ENCODE measurements around the gene ABCB11.

The ABCB11 gene

DNA sequence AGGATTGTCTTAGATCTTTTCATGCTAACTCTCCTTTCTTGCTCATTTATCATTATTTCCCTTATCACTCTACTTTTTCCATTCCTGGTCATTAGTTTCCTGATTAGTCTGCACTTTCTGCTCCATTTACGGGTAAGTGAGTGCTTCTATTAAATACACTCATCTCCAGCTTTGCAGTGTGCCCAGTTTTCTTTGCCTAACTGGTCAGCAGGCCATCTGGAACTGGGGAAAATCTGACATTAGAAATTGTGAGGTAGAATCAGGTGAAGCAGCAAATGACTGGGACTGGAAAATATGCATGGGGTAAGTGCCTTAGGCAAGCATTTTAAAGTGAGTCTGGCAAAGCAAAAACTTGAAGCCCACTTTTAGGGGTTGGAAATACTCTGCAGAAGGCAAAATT, 100.9 kb downstream of the ABCB11 start:
- Histone ChIP-seq H3K4me1 (no peaks in the 10 kb centered on the region), H3K27me3 (ENCODE audit: control insufficient read depth, insufficient read depth, low read length) (no peaks in the 10 kb centered on the region), H3K36me3 (ENCODE audit: control insufficient read depth, insufficient read depth, low read length) (no peaks in the 10 kb centered on the region), H3K9ac (no peak overlapping the region), H3K27ac (no peak overlapping the region), H3K9me3 (ENCODE audit: control insufficient read depth, low read length) (no peaks in the 10 kb centered on the region), H3K4me3 (ENCODE audit: low read depth, low read length) (no peak overlapping the region), H3K4me2 (ENCODE audit: low read length) (no peak overlapping the region), H2AFZ (no peak overlapping the region), H3K79me2 (no peaks in the 10 kb centered on the region)
- TF ChIP-seq, protein P1, sequence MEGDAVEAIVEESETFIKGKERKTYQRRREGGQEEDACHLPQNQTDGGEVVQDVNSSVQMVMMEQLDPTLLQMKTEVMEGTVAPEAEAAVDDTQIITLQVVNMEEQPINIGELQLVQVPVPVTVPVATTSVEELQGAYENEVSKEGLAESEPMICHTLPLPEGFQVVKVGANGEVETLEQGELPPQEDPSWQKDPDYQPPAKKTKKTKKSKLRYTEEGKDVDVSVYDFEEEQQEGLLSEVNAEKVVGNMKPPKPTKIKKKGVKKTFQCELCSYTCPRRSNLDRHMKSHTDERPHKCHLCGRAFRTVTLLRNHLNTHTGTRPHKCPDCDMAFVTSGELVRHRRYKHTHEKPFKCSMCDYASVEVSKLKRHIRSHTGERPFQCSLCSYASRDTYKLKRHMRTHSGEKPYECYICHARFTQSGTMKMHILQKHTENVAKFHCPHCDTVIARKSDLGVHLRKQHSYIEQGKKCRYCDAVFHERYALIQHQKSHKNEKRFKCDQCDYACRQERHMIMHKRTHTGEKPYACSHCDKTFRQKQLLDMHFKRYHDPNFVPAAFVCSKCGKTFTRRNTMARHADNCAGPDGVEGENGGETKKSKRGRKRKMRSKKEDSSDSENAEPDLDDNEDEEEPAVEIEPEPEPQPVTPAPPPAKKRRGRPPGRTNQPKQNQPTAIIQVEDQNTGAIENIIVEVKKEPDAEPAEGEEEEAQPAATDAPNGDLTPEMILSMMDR (IDR thresholded peaks at IDR 0.05) = no peak

DNA sequence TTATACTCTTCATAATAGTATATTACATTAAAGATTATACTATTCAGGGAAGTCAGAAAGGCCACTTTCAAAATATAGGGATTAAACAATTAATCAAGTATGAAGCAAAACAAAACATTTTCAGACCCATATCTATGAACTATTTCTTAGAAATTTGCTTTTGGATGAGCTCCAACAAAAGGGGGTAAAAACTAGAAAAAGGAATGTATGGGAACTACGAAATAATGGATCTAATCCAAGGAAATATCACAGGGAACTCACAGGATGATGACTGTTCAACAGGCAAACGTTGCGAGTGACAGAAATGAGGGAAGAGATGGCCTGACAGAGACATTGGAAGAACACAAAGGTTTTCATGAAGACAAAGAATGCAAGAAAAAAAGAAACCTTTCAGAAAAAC, 102.1 kb downstream of the ABCB11 start:
- no peak overlapping the region for H3K27ac ChIP-seq
- H3K9me3 ChIP-seq (ENCODE audit: control insufficient read depth, low read length) = no peaks in the 10 kb centered on the region
- H3K27me3 ChIP-seq (ENCODE audit: control insufficient read depth, insufficient read depth, low read length) = no peaks in the 10 kb centered on the region
- TF ChIP-seq, protein P1 (IDR thresholded peaks at IDR 0.05) = no peak
- no peak overlapping the region for H3K4me2 ChIP-seq (ENCODE audit: low read length)
- no peak overlapping the region for H3K4me3 ChIP-seq (ENCODE audit: low read depth, low read length)
- no peaks in the 10 kb centered on the region for H3K79me2 ChIP-seq
- no peak overlapping the region for H3K9ac ChIP-seq
- H3K4me1 ChIP-seq = no peaks in the 10 kb centered on the region
- H3K36me3 ChIP-seq (ENCODE audit: control insufficient read depth, insufficient read depth, low read length) = no peaks in the 10 kb centered on the region
- H2AFZ ChIP-seq = no peak overlapping the region

DNA sequence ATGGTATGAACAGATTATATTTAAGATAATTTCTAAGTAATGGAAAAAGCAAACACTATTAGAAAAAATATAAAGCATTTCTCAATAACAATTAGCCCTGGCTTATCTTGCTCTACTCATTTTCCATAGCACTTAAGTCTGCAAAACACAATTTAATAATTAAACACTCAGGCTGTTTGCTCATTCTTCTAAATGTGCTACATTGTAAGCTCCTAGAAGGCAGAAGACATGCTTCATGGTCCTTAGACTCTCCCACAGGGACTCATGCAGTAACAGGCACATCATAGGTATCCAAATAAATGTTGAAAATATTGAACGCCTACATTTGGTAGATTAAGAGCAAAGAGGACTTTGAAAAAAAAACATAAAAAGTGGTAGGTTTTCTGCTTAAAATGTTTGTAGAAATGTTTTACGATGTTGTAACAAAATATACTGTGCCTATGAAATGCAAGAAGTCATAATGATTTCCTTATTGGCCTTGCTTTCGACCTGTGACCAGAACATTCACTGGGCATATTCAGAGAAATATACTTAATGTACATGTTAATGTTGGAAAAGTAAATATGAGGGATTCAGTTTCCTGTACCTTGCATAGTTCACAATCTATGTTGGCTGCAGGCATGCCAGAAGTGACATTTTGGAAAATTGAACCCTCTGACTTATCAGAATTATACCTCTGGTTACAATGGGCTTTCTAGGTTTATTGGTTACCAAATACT, 102.9 kb downstream of the ABCB11 start:
- H3K9me3 ChIP-seq (ENCODE audit: control insufficient read depth, low read length) = no peaks in the 10 kb centered on the region
- H3K36me3 ChIP-seq (ENCODE audit: control insufficient read depth, insufficient read depth, low read length) = no peaks in the 10 kb centered on the region
- no peaks in the 10 kb centered on the region for H3K4me1 ChIP-seq
- no peak overlapping the region for H3K27ac ChIP-seq
- no peak overlapping the region for H3K4me2 ChIP-seq (ENCODE audit: low read length)
- TF ChIP-seq, protein P1 (IDR thresholded peaks at IDR 0.05) = no peak
- H2AFZ ChIP-seq = no peak overlapping the region
- H3K79me2 ChIP-seq = no peaks in the 10 kb centered on the region
- no peak overlapping the region for H3K9ac ChIP-seq
- H3K4me3 ChIP-seq (ENCODE audit: low read depth, low read length) = no peak overlapping the region
- no peaks in the 10 kb centered on the region for H3K27me3 ChIP-seq (ENCODE audit: control insufficient read depth, insufficient read depth, low read length)

DNA sequence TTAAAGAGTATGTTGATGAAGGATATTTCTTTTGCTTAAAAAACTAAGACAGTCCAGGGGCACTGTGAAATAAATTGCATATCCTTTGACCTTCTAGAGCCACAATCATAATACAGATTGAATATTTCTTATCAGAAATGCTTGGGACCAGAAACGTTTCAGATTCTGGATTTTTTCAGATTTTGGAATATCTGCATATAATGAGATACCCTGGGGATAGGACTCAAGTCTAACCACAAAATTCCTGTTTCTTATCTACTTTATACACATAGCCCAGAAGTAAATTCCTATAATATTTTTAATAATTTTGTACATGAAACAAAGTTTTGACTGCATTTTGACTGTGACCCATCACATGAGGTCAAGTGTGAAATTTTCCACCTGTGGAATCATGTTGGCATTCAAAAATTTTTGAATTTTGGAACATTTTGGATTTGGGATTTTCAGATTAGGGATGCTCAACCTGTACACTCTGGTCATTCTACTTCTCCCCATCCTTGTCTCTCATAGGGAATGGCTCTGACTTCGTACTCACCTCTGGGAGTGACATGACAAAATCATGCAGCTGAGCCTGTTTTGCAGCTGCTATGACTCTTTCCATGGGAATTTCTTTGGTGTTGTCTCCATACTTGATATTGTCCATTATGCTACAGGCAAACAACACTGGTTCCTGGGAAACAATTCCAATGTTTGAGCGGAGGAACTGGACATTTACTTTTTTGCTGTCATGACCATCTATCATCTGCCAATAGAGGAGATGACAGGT, 104.3 kb downstream of the ABCB11 start:
- Histone ChIP-seq H3K9me3 (ENCODE audit: control insufficient read depth, low read length) (no peaks in the 10 kb centered on the region), H3K9ac (no peak overlapping the region)
- TF ChIP-seq, protein P1 (IDR thresholded peaks at IDR 0.05) = no peak

More for the DNA sequence above, 104.3 kb downstream of the ABCB11 start:
- Histone ChIP-seq H3K36me3 (ENCODE audit: control insufficient read depth, insufficient read depth, low read length) (no peaks in the 10 kb centered on the region), H3K79me2 (no peaks in the 10 kb centered on the region), H3K27me3 (ENCODE audit: control insufficient read depth, insufficient read depth, low read length) (no peaks in the 10 kb centered on the region), H2AFZ (no peak overlapping the region), H3K27ac (no peak overlapping the region), H3K4me3 (ENCODE audit: low read depth, low read length) (no peak overlapping the region), H3K4me1 (no peaks in the 10 kb centered on the region), H3K4me2 (ENCODE audit: low read length) (no peak overlapping the region)

All from parathyroid adenoma (tissue), 2 donors.